IMR-90 (cell line): ENCODE results near the gene TREM1.
"Not testable (repeated sequence)": the region's sequence is repeated elsewhere in the genome, so short reads cannot be mapped to it uniquely, and the experiment has no call there.

Source experiments
- BHLHE40 ChIP-seq: fragments of 150-350 bp; IDR thresholded peaks from 2 replicates; pipeline ENCODE4 v1.6.1; 2016; ENCODE audit warnings: mild to moderate bottlenecking, low read depth, low read length
- CHD1 ChIP-seq: IDR thresholded peaks from 2 replicates; pipeline ENCODE4 v1.6.1; 2012; ENCODE audit warnings: low read depth, low read length, improper control_type of control experiment
- MAFK ChIP-seq: IDR thresholded peaks from 2 replicates; pipeline ENCODE4 v1.6.1; 2012; ENCODE audit warnings: low read depth, low read length, improper control_type of control experiment
- POLR2A ChIP-seq: IDR thresholded peaks from 2 replicates; pipeline ENCODE4 v1.6.1; 2012; ENCODE audit warnings: mild to moderate bottlenecking, low read depth, low read length
- RCOR1 ChIP-seq: IDR thresholded peaks from 2 replicates; pipeline ENCODE4 v1.6.1; 2012; ENCODE audit warnings: mild to moderate bottlenecking, low read length, improper control_type of control experiment; ENCODE audit not compliant: insufficient replicate concordance
- TF ChIP-seq, protein P1 (sequence below): conservative IDR thresholded peaks from 2 replicates; pipeline ENCODE4 v1.5.1; 2012; ENCODE audit warnings: mild to moderate bottlenecking, low read depth, low read length, improper control_type of control experiment
- TF ChIP-seq, protein P2 (sequence below): fragments of 150-350 bp; IDR thresholded peaks from 2 replicates; pipeline ENCODE4 v1.6.1; 2017; ENCODE audit warnings: mild to moderate bottlenecking, antibody characterized with exemption, low read length, low read depth

DNA sequence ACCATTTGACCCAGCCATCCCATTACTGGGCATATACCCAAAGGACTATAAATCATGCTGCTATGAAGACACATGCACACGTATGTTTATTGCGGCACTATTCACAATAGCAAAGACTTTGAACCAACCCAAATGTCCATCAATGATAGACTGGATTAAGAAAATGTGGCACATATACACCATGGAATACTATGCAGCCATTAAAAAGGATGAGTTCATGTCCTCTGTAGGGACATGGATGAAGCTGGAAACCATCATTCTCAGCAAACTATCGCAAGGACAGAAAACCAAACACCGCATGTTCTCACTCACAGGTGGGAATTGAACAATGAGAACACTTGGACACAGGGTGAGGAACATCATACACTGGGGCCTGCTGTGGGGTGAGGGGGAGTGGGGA is 40.0 kb downstream of the TREM1 start:
- TF ChIP-seq POLR2A, BHLHE40, CHD1, MAFK, RCOR1: not testable (repeated sequence)
- TF ChIP-seq, protein P1, sequence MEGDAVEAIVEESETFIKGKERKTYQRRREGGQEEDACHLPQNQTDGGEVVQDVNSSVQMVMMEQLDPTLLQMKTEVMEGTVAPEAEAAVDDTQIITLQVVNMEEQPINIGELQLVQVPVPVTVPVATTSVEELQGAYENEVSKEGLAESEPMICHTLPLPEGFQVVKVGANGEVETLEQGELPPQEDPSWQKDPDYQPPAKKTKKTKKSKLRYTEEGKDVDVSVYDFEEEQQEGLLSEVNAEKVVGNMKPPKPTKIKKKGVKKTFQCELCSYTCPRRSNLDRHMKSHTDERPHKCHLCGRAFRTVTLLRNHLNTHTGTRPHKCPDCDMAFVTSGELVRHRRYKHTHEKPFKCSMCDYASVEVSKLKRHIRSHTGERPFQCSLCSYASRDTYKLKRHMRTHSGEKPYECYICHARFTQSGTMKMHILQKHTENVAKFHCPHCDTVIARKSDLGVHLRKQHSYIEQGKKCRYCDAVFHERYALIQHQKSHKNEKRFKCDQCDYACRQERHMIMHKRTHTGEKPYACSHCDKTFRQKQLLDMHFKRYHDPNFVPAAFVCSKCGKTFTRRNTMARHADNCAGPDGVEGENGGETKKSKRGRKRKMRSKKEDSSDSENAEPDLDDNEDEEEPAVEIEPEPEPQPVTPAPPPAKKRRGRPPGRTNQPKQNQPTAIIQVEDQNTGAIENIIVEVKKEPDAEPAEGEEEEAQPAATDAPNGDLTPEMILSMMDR, result not testable (repeated sequence)
- TF ChIP-seq, protein P2, sequence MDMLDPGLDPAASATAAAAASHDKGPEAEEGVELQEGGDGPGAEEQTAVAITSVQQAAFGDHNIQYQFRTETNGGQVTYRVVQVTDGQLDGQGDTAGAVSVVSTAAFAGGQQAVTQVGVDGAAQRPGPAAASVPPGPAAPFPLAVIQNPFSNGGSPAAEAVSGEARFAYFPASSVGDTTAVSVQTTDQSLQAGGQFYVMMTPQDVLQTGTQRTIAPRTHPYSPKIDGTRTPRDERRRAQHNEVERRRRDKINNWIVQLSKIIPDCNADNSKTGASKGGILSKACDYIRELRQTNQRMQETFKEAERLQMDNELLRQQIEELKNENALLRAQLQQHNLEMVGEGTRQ, result not testable (repeated sequence)
